ENCODE results near the gene TOGARAM2.

Gene TOGARAM2

DNA sequence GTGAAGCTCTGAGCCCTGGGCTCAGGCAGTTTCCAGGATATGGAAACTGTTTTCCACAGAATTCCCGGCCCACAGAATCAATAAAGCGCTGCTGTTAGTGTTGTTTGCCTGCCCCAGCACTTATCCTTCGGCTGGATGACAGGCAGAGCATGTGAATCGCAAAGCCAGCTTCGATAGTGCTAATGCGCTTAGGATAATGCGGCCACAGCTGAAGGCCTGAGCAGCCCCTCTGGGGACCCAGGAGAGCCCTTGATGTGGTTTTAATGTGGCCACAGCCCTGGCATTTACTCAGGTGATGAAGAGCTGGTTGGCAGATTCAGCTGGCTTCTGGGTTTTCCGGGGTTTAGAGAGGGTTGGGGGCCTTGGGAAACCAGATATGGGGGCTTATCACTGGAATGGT is 69.5 kb downstream of the TOGARAM2 start:
- Histone ChIP-seq H3K4me3 (ENCODE audit: insufficient read length, low read depth) (no peak overlapping the region), H3K36me3 (ENCODE audit: insufficient read depth, insufficient read length, low read length) (no peaks in the 10 kb centered on the region), H3K4me1 (ENCODE audit: insufficient read depth, insufficient read length) (peaks cover 9% of the 10 kb centered on the region), H3K27me3 (ENCODE audit: insufficient read depth, insufficient read length) (no peaks in the 10 kb centered on the region), H3K9me3 (ENCODE audit: insufficient read depth, low read length) (no peaks in the 10 kb centered on the region), H3K9ac (ENCODE audit: insufficient read length, low read depth) (no peak overlapping the region)
- TF ChIP-seq YY1 (IDR thresholded peaks at IDR 0.05; ENCODE audit: insufficient read depth, insufficient read length) (no peak), SUZ12 (IDR thresholded peaks at IDR 0.05; ENCODE audit: extremely low read depth, insufficient read depth, insufficient read length) (no peak)
- no peak for DNase-seq (ENCODE audit: low read depth, low spot score)

DNA sequence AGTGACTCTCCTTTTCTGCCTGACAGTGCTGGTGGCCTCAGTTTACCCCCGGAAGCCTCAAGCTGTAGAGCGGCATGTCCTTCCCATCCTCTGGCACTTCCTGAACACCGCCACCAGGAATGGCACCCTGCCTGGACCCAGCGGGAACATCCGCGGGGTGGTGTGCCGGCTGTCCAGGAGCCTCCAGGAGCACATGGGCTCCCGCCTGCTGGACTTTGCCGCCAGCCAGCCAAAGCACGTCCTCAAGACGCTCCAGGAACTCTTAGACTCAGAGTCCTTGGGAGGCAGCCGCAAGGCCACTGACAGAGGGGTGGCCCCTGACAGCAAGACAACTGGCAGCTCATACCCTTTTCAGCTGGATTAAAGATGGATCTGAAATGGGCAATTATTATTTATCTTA is 70.6 kb downstream of the TOGARAM2 start:
- Histone ChIP-seq H3K36me3 (ENCODE audit: insufficient read depth, insufficient read length, low read length) (no peaks in the 10 kb centered on the region), H3K9me3 (ENCODE audit: insufficient read depth, low read length) (no peaks in the 10 kb centered on the region), H3K9ac (ENCODE audit: insufficient read length, low read depth) (no peak overlapping the region), H3K4me1 (ENCODE audit: insufficient read depth, insufficient read length) (peaks cover 9% of the 10 kb centered on the region), H3K4me3 (ENCODE audit: insufficient read length, low read depth) (no peak overlapping the region), H3K27me3 (ENCODE audit: insufficient read depth, insufficient read length) (no peaks in the 10 kb centered on the region)
- TF ChIP-seq YY1 (IDR thresholded peaks at IDR 0.05; ENCODE audit: insufficient read depth, insufficient read length) (no peak), SUZ12 (IDR thresholded peaks at IDR 0.05; ENCODE audit: extremely low read depth, insufficient read depth, insufficient read length) (no peak), ZNF274 (IDR thresholded peaks at IDR 0.05; ENCODE audit: low read depth, low read length) (no peak)
- DNase-seq (ENCODE audit: low read depth, low spot score), result no peak

GRCh38 chr2:29052807-29053206 is 71.7 kb downstream of the TOGARAM2 start:
- Histone ChIP-seq H3K4me3 (ENCODE audit: insufficient read length, low read depth) (no peak overlapping the region), H3K27me3 (ENCODE audit: insufficient read depth, insufficient read length) (no peaks in the 10 kb centered on the region), H3K9ac (ENCODE audit: insufficient read length, low read depth) (no peak overlapping the region), H3K4me1 (ENCODE audit: insufficient read depth, insufficient read length) (peaks cover 9% of the 10 kb centered on the region), H3K9me3 (ENCODE audit: insufficient read depth, low read length) (no peaks in the 10 kb centered on the region), H3K36me3 (ENCODE audit: insufficient read depth, insufficient read length, low read length) (no peaks in the 10 kb centered on the region)
- TF ChIP-seq YY1 (IDR thresholded peaks at IDR 0.05; ENCODE audit: insufficient read depth, insufficient read length) (no peak), ZNF274 (IDR thresholded peaks at IDR 0.05; ENCODE audit: low read depth, low read length) (no peak)
- no peak for DNase-seq (ENCODE audit: low read depth, low spot score)

DNA sequence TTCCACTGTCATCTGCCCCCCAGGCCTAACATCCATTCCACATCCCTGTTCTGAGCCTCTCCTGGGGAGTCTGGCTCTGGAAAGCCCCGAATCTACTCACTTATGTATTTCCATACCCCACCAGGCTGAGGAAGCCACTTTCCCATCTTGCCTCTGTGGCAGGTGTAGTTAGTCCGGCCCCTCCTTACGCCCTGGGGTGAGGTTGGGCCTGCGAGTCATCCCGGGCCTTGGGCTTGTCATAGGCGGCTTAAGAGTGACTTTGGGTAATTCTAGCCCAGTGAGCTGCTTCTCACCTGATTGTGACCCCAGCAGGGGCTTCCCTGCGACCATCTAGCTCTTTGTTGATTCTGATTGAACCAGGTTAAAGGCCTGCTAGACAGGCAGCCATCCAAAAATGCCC is 72.1 kb downstream of the TOGARAM2 start:
- no peak overlapping the region for H3K4me3 ChIP-seq (ENCODE audit: insufficient read length, low read depth)
- no peaks in the 10 kb centered on the region for H3K36me3 ChIP-seq (ENCODE audit: insufficient read depth, insufficient read length, low read length)
- peaks cover 9% of the 10 kb centered on the region for H3K4me1 ChIP-seq (ENCODE audit: insufficient read depth, insufficient read length)
- no peak overlapping the region for H3K9ac ChIP-seq (ENCODE audit: insufficient read length, low read depth)
- DNase-seq (ENCODE audit: low read depth, low spot score), result peak; percentile 42
- no peaks in the 10 kb centered on the region for H3K9me3 ChIP-seq (ENCODE audit: insufficient read depth, low read length)
- no peaks in the 10 kb centered on the region for H3K27me3 ChIP-seq (ENCODE audit: insufficient read depth, insufficient read length)
- no peak for TF ChIP-seq ZNF274 (IDR thresholded peaks at IDR 0.05; ENCODE audit: low read depth, low read length)

- Histone ChIP-seq H3K4me1 (ENCODE audit: insufficient read depth, insufficient read length) (peaks cover 9% of the 10 kb centered on the region), H3K9me3 (ENCODE audit: insufficient read depth, low read length) (no peaks in the 10 kb centered on the region), H3K36me3 (ENCODE audit: insufficient read depth, insufficient read length, low read length) (no peaks in the 10 kb centered on the region), H3K27me3 (ENCODE audit: insufficient read depth, insufficient read length) (no peaks in the 10 kb centered on the region), H3K4me3 (ENCODE audit: insufficient read length, low read depth) (no peak overlapping the region), H3K9ac (ENCODE audit: insufficient read length, low read depth) (no peak overlapping the region)
- no peak for DNase-seq (ENCODE audit: low read depth, low spot score)
- no peak for TF ChIP-seq YY1 (IDR thresholded peaks at IDR 0.05; ENCODE audit: insufficient read depth, insufficient read length)
- no peak for TF ChIP-seq SUZ12 (IDR thresholded peaks at IDR 0.05; ENCODE audit: extremely low read depth, insufficient read depth, insufficient read length)
Measured at GRCh38 chr2:29053670-29054400, 72.7 kb downstream of the TOGARAM2 start.

DNA sequence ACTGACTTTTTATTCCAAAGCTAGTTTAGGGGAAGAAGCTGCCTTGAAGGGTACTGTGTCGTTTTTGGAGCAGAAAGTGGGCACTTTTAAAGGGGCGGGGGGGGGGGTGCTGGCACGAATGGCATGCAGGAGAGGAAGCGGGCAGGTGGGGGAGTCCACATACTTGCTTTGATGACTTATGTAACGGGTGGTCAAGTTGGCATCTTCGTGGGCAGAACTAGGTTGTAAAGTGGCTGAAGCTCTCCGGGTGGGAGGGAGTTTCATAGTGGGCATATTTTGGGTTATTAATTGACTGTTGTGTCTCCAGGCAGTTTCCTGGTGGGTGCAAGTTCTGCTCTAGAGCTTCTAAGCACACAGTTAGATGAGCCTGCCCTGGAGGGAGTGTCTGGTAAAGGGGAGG is 73.3 kb downstream of the TOGARAM2 start:
- Histone ChIP-seq H3K36me3 (ENCODE audit: insufficient read depth, insufficient read length, low read length) (no peaks in the 10 kb centered on the region), H3K4me1 (ENCODE audit: insufficient read depth, insufficient read length) (peaks cover 9% of the 10 kb centered on the region), H3K9ac (ENCODE audit: insufficient read length, low read depth) (no peak overlapping the region), H3K9me3 (ENCODE audit: insufficient read depth, low read length) (no peaks in the 10 kb centered on the region), H3K4me3 (ENCODE audit: insufficient read length, low read depth) (no peak overlapping the region), H3K27me3 (ENCODE audit: insufficient read depth, insufficient read length) (no peaks in the 10 kb centered on the region)
- no peak for DNase-seq (ENCODE audit: low read depth, low spot score)
- TF ChIP-seq SUZ12 (IDR thresholded peaks at IDR 0.05; ENCODE audit: extremely low read depth, insufficient read depth, insufficient read length), result no peak
- no peak for TF ChIP-seq YY1 (IDR thresholded peaks at IDR 0.05; ENCODE audit: insufficient read depth, insufficient read length)
- no peak for TF ChIP-seq ZNF274 (IDR thresholded peaks at IDR 0.05; ENCODE audit: low read depth, low read length)

- DNase-seq (ENCODE audit: low read depth, low spot score), result no peak
- peaks cover 9% of the 10 kb centered on the region for H3K4me1 ChIP-seq (ENCODE audit: insufficient read depth, insufficient read length)
- H3K36me3 ChIP-seq (ENCODE audit: insufficient read depth, insufficient read length, low read length), result no peaks in the 10 kb centered on the region
- H3K27me3 ChIP-seq (ENCODE audit: insufficient read depth, insufficient read length), result no peaks in the 10 kb centered on the region
- H3K9me3 ChIP-seq (ENCODE audit: insufficient read depth, low read length), result no peaks in the 10 kb centered on the region
- TF ChIP-seq ZNF274 (IDR thresholded peaks at IDR 0.05; ENCODE audit: low read depth, low read length), result no peak
- no peak for TF ChIP-seq SUZ12 (IDR thresholded peaks at IDR 0.05; ENCODE audit: extremely low read depth, insufficient read depth, insufficient read length)
- no peak for TF ChIP-seq YY1 (IDR thresholded peaks at IDR 0.05; ENCODE audit: insufficient read depth, insufficient read length)
- no peak overlapping the region for H3K9ac ChIP-seq (ENCODE audit: insufficient read length, low read depth)
- H3K4me3 ChIP-seq (ENCODE audit: insufficient read length, low read depth), result no peak overlapping the region
Measured at GRCh38 chr2:29055601-29056000, 74.5 kb downstream of the TOGARAM2 start.

DNA sequence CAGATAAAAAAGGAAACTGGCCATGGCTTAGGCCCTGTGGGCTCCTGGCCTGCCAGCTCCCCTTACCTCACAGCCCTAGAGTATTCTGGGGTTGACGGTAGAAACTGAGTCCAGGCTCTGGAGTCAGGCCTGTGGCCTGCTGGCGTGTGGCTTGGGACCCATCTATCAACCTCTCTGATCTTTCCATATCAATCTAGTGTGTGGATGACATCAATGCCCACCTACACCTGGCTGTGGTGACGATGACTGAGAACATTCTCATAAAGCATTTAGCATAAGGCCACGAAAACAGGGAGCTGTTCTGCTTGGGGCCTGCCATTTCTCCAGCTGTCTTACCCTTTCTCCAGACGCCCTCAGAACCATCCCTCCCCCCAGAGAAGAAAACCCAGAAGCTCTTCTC is 75.4 kb downstream of the TOGARAM2 start:
- TF ChIP-seq SUZ12 (IDR thresholded peaks at IDR 0.05; ENCODE audit: extremely low read depth, insufficient read depth, insufficient read length), result no peak
- no peak for TF ChIP-seq YY1 (IDR thresholded peaks at IDR 0.05; ENCODE audit: insufficient read depth, insufficient read length)
- TF ChIP-seq ZNF274 (IDR thresholded peaks at IDR 0.05; ENCODE audit: low read depth, low read length), result no peak

More for the DNA sequence above, 75.4 kb downstream of the TOGARAM2 start:
- Histone ChIP-seq H3K9ac (ENCODE audit: insufficient read length, low read depth) (no peak overlapping the region), H3K9me3 (ENCODE audit: insufficient read depth, low read length) (no peaks in the 10 kb centered on the region), H3K4me3 (ENCODE audit: insufficient read length, low read depth) (no peak overlapping the region), H3K4me1 (ENCODE audit: insufficient read depth, insufficient read length) (peaks cover 9% of the 10 kb centered on the region), H3K27me3 (ENCODE audit: insufficient read depth, insufficient read length) (no peaks in the 10 kb centered on the region), H3K36me3 (ENCODE audit: insufficient read depth, insufficient read length, low read length) (no peaks in the 10 kb centered on the region)
- DNase-seq (ENCODE audit: low read depth, low spot score), result no peak
